NT2/D1 (cell line): ENCODE data around the gene CAV3.

Experiments
- DNase-seq: peaks from one replicate; pipeline ENCODE4 v3.0.0-alpha.2; 2011; ENCODE audit warnings: low read depth, low spot score
- H3K27me3 ChIP-seq: 2 replicates; pipeline ENCODE4 v1.6.0; 2011; ENCODE audit warnings: mild to moderate bottlenecking; ENCODE audit not compliant: insufficient read length, insufficient read depth
- H3K36me3 ChIP-seq: 2 replicates; pipeline ENCODE4 v1.6.1; 2011; ENCODE audit warnings: mild to moderate bottlenecking, low read length, mixed read lengths; ENCODE audit not compliant: insufficient read depth, insufficient read length
- H3K4me1 ChIP-seq: 2 replicates; pipeline ENCODE4 v1.5.1; 2011; ENCODE audit not compliant: insufficient read depth, insufficient read length
- H3K4me3 ChIP-seq: 2 replicates; pipeline ENCODE4 v1.5.1; 2011; ENCODE audit warnings: low read depth; ENCODE audit not compliant: insufficient read length
- H3K9ac ChIP-seq: 2 replicates; pipeline ENCODE4 v1.6.0; 2011; ENCODE audit warnings: low read depth; ENCODE audit not compliant: insufficient read length
- H3K9me3 ChIP-seq: 2 replicates; pipeline ENCODE4 v1.5.1; 2011; ENCODE audit warnings: mild to moderate bottlenecking, low read length; ENCODE audit not compliant: insufficient read depth
- SUZ12 ChIP-seq: IDR thresholded peaks from 2 replicates; pipeline ENCODE4 v1.6.1; 2011; ENCODE audit not compliant: insufficient read length, insufficient read depth; ENCODE audit errors: extremely low read depth
- YY1 ChIP-seq: IDR thresholded peaks from 2 replicates; pipeline ENCODE4 v1.6.1; 2011; ENCODE audit not compliant: insufficient read length, insufficient read depth
- ZNF274 ChIP-seq: IDR thresholded peaks from 2 replicates; pipeline ENCODE4 v1.6.1; 2011; ENCODE audit warnings: mild to moderate bottlenecking, low read depth, low read length

Gene CAV3

DNA sequence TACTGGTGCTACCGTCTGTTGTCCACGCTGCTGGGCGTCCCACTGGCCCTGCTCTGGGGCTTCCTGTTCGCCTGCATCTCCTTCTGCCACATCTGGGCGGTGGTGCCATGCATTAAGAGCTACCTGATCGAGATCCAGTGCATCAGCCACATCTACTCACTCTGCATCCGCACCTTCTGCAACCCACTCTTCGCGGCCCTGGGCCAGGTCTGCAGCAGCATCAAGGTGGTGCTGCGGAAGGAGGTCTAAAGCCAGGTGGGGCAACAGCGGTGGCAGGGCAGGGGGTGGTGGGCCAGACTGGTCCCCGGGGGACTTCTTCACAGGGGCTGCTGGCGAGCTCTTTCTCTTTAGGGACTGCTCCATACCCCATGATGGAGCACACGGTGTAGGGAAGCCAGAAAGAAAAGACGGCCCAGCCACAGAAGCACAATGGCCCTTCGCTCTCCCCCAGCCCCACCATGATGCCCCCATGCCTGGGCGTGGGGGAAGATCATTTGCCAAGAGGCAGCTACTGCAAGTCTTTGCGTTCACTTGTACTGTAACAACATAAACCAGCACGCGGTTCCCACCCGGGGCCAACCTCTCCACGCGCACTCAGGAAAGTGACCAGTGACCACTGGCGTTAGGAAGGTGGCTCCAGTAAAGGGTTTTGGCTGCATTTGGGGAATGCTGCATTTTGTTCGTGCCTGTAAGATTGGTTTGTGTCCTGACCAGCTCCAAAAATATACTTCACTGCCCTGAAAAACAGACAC lies 12.2 kb downstream of the CAV3 start:
- Histone ChIP-seq H3K9ac (no peak overlapping the region), H3K36me3 (no peaks in the 10 kb centered on the region), H3K27me3 (no peaks in the 10 kb centered on the region), H3K4me1 (peaks cover 8% of the 10 kb centered on the region), H3K9me3 (no peaks in the 10 kb centered on the region), H3K4me3 (no peak overlapping the region)
- DNase-seq, result no peak
- no peak for TF ChIP-seq YY1
- TF ChIP-seq ZNF274, result no peak
- TF ChIP-seq SUZ12, result no peak

DNA sequence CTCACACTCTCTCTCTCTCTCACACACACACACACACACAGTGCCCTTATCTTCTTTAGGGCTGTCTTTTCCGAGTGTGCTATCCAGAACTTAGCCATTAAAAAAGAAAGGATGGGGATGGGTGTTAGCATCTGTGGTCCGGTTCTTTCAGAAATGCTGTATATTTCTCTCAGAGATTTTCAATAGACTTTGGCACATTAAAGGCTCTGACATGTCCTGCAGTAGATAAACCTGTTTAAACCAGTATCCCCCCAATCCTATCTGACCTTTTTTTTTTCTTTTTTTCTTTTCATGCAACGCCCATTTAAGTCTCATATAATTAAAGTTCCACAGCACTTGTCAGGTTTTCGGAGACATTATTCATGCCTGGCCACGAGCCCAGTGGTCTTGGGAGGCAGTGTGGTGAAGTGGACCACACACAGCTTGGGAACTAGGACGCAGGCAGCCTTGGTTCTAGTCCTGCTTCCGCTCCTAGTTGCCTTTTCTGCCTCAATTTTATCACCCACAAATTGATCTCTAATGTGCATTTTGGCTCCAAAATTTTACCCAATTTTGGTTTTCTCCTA lies 13.3 kb downstream of the CAV3 start:
- Histone ChIP-seq H3K9me3 (no peaks in the 10 kb centered on the region), H3K4me1 (peaks cover 7% of the 10 kb centered on the region), H3K4me3 (no peak overlapping the region), H3K36me3 (no peaks in the 10 kb centered on the region), H3K27me3 (no peaks in the 10 kb centered on the region), H3K9ac (no peak overlapping the region)
- TF ChIP-seq ZNF274 (no peak), SUZ12 (no peak), YY1 (no peak)
- DNase-seq, result no peak

DNA sequence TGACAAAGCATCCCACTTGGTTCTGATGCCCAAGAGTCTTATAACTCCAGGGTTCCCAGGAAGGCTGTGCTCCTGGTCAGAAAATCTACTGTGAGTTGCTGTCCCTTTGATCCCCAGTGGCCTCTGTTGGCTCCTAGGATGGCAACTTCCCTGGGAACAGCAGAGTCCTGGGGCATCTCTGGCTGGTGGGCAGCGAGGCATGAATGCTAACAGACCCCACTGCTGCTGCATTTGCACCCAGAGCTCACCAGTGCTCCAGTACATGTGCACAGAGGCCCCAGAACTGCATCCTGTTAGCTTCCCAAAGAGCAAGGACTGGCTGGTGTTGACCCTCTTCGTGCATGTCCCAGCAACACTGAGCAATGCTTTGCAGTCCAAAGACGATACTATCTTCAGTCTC lies 15.7 kb downstream of the CAV3 start:
- DNase-seq, result no peak
- H3K27me3 ChIP-seq, result no peaks in the 10 kb centered on the region
- TF ChIP-seq YY1 (no peak), ZNF274 (no peak)

DNA sequence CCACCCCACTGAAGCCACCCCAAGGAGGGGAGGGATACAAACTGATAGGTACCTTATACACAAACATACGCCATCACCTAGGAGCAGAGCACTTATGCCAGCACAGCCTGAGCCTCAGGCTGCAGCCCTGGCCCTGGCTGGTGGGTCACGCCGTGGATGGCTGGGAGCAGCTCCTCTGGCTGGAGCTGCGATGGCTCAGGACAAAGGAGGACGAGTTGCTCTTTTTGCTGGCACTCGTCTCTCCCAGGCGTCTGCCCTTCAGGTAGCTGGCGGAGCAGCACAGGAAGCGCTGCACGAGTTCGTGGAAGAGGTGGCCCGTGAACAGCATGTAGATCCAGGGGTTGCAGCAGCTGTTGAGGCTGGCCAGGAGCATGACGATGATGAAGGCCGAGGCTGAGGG lies 19.2 kb downstream of the CAV3 start:
- Histone ChIP-seq H3K9ac (no peak overlapping the region), H3K4me1 (peaks cover 6% of the 10 kb centered on the region), H3K36me3 (peaks cover 8% of the 10 kb centered on the region), H3K9me3 (no peaks in the 10 kb centered on the region), H3K4me3 (no peak overlapping the region), H3K27me3 (no peaks in the 10 kb centered on the region)
- DNase-seq, result no peak
- no peak for TF ChIP-seq SUZ12
- no peak for TF ChIP-seq YY1
- no peak for TF ChIP-seq ZNF274

More for the DNA sequence above, 15.7 kb downstream of the CAV3 start:
- Histone ChIP-seq H3K4me1 (no peaks in the 10 kb centered on the region), H3K4me3 (no peak overlapping the region), H3K9me3 (no peaks in the 10 kb centered on the region), H3K9ac (no peak overlapping the region), H3K36me3 (peaks cover 8% of the 10 kb centered on the region)

DNA sequence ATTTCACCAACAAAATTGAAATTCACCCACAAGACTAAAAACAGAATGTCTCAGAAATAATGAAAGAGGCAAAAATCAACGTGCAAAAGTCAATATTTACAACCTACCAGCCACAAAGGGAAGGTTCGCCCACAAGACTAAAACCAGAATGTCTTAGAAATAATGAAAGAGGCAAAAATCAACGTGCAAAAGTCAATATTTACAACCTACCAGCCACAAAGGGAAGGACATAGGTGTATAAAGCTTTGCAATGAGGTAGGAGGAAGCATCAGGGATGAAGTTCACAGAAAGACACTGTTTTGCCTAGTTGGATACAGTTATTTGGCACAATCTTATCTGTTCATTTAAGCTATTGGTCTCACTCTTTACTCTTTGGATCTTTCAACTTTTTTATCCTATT lies 21.5 kb downstream of the CAV3 start:
- TF ChIP-seq ZNF274 (no peak), YY1 (no peak), SUZ12 (no peak)
- peaks cover 6% of the 10 kb centered on the region for H3K4me1 ChIP-seq
- H3K9ac ChIP-seq, result no peak overlapping the region

DNA sequence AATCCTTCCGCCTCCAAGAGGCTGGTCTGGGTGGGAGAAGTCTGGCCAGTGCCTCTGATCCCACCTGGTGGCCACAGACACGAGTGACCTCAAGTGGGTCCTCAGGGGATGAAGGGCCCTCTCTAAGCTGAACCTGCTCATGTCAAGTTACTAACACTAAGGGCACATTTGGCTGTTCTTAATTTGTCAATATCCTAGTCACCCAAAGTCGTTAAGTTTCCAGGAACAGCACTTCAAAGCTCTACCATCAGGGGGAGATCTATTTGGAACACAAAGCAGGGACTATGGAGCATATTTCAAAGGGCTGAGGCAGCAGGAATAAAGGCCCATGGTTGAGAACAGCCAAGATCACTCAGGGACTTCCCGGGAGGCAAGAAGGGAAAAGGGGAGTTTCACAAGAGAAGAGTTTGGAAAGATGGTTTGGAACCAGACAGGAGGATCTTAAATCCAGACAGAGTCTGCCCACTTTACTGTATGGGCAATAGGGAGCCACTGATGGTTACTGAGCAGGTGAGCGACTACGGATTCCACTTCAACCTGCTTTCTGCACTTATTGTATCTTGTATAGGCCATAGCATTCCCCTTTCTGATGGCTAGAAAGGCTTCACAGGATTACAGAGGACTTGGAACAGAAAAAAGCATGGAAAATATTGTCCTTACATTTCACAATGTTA lies 22.1 kb downstream of the CAV3 start:
- Histone ChIP-seq H3K4me3 (no peak overlapping the region), H3K9ac (no peak overlapping the region), H3K9me3 (no peaks in the 10 kb centered on the region), H3K27me3 (no peaks in the 10 kb centered on the region), H3K36me3 (peaks cover 8% of the 10 kb centered on the region), H3K4me1 (peaks cover 6% of the 10 kb centered on the region)
- TF ChIP-seq SUZ12 (no peak), YY1 (no peak), ZNF274 (no peak)
- DNase-seq, result no peak

More for the DNA sequence above, 21.5 kb downstream of the CAV3 start:
- Histone ChIP-seq H3K36me3 (peaks cover 8% of the 10 kb centered on the region), H3K4me3 (no peak overlapping the region), H3K9me3 (no peaks in the 10 kb centered on the region), H3K27me3 (no peaks in the 10 kb centered on the region)
- no peak for DNase-seq

DNA sequence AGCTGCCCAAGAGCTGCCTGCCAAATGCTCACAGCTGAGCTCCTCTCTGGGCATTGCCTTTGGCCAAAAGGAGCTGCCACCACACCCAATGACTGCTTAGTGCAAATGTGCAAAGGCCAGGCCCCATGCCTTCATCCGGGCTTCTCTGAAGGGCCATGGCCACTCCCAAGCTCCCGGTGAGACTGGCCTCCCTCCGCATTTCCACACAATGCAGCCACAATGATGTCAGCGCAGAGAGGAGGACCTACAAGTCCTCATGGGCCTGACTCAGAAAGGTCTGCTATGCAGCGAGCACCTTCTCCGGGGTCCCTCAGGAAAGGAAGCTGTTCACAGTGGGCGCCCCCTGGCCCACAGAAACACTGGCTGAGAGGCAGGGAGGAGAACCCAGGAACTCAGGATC lies 23.1 kb downstream of the CAV3 start:
- peaks cover 6% of the 10 kb centered on the region for H3K4me1 ChIP-seq
- H3K9me3 ChIP-seq, result no peaks in the 10 kb centered on the region
- no peak for DNase-seq
- no peak overlapping the region for H3K9ac ChIP-seq
- no peak overlapping the region for H3K4me3 ChIP-seq
- no peaks in the 10 kb centered on the region for H3K27me3 ChIP-seq
- TF ChIP-seq ZNF274, result no peak
- TF ChIP-seq YY1, result no peak
- no peak for TF ChIP-seq SUZ12
- H3K36me3 ChIP-seq, result peaks cover 11% of the 10 kb centered on the region
